A549 (cell line): ENCODE data around the gene SND1.
"Not testable (repeated sequence)": the region's sequence is repeated elsewhere in the genome, so short reads cannot be mapped to it uniquely, and the experiment has no call there.

Experiments used
- CEBPB ChIP-seq, 2 experiments: fragments of >200 bp in 1 of 2; sonication (Bioruptor Twin) in 1 of 2; formaldehyde crosslinking in 1 of 2; IDR thresholded peaks; 2 replicates each; pipeline ENCODE4 v1.6.1; 2012 to 2016
- EP300 ChIP-seq, 2 experiments: fragments of >200 bp; sonication (Bioruptor Twin); formaldehyde crosslinking; IDR thresholded peaks; 2 replicates in 1 of 2; 3 replicates in 1 of 2; pipeline ENCODE4 v1.6.1; 2016 to 2017
- JUN ChIP-seq, 2 experiments: fragments of >200 bp; sonication (Bioruptor Twin); formaldehyde crosslinking; IDR thresholded peaks; 2 replicates in 1 of 2; 3 replicates in 1 of 2; pipeline ENCODE4 v1.6.1; 2016 to 2017
- POLR2A ChIP-seq: IDR thresholded peaks from 2 replicates; pipeline ENCODE4 v1.6.1; 2012; ENCODE audit warnings: mild to moderate bottlenecking, low read length
- RFX5 ChIP-seq: fragments of 450-650 bp; IDR thresholded peaks from 2 replicates; pipeline ENCODE4 v1.7.1; 2014; ENCODE audit warnings: antibody characterized with exemption, mild to moderate bottlenecking, moderate library complexity
- TF ChIP-seq, protein P1 (sequence below): fragments of >200 bp; sonication (Bioruptor Twin); formaldehyde crosslinking; IDR thresholded peaks from 3 replicates; pipeline ENCODE4 v1.5.1; 2016
- TF ChIP-seq, protein P2 (sequence below): IDR thresholded peaks from 2 replicates; pipeline ENCODE4 v1.6.1; 2012

DNA sequence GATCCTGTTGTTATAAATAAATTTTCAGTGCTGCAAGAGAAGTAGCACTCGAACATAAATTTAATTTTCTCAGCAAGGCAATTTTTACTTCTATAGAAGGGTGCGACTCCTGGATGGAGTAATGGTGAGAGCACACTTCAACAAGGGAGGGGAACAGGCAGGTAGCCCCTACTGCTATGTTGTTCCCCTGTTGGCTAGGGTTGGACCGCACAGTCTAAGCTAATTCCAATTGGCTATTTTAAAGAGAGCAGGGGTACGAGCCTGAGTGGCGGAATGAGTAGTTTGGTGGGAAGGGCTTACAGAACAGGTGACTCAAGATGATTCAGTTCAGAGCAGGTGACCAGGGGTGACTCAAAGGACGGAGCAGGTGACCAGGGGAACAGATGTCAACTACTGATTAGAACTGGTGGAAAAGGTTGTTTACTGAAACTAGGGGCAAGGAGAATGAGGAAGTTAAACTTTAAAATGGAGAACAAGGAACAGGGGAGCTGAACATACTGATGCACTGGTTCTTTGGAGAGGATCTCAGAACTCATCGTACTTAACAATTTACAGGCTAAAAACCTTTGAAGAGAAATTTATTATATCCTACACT, 185.9 kb downstream of the SND1 start:
- TF ChIP-seq, protein P1, sequence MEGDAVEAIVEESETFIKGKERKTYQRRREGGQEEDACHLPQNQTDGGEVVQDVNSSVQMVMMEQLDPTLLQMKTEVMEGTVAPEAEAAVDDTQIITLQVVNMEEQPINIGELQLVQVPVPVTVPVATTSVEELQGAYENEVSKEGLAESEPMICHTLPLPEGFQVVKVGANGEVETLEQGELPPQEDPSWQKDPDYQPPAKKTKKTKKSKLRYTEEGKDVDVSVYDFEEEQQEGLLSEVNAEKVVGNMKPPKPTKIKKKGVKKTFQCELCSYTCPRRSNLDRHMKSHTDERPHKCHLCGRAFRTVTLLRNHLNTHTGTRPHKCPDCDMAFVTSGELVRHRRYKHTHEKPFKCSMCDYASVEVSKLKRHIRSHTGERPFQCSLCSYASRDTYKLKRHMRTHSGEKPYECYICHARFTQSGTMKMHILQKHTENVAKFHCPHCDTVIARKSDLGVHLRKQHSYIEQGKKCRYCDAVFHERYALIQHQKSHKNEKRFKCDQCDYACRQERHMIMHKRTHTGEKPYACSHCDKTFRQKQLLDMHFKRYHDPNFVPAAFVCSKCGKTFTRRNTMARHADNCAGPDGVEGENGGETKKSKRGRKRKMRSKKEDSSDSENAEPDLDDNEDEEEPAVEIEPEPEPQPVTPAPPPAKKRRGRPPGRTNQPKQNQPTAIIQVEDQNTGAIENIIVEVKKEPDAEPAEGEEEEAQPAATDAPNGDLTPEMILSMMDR: not testable (repeated sequence)
- not testable (repeated sequence) for TF ChIP-seq POLR2A; JUN (IDR thresholded peaks at IDR 0.05); EP300 (IDR thresholded peaks at IDR 0.05); RFX5; CEBPB (IDR thresholded peaks at IDR 0.05)
- TF ChIP-seq, protein P2, sequence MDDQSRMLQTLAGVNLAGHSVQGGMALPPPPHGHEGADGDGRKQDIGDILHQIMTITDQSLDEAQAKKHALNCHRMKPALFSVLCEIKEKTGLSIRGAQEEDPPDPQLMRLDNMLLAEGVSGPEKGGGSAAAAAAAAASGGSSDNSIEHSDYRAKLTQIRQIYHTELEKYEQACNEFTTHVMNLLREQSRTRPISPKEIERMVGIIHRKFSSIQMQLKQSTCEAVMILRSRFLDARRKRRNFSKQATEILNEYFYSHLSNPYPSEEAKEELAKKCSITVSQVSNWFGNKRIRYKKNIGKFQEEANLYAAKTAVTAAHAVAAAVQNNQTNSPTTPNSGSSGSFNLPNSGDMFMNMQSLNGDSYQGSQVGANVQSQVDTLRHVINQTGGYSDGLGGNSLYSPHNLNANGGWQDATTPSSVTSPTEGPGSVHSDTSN: not testable (repeated sequence)
